ENCODE results near the gene CDCP2.

The CDCP2 gene

DNA sequence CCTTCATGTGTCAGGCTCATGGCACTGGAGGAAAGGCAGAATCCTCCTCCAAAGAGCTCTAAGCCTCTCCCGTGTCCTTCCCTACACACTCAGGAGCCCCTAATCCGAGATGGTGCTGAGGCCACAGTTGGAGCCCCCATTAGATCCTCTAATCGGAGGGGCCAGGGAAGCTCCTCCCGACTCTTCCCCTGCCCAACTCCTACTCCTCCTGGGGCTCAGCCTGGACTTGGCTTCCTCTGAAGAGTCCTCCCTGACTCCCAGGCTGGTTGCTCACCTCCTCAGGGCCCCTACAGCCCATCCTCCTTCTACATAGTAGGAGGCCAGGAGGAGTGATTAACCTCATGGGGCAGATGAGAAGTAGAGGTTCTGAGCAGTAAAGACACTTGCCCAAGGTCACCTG is 21.3 kb upstream of the CDCP2 start:
- TF ChIP-seq, protein P1, sequence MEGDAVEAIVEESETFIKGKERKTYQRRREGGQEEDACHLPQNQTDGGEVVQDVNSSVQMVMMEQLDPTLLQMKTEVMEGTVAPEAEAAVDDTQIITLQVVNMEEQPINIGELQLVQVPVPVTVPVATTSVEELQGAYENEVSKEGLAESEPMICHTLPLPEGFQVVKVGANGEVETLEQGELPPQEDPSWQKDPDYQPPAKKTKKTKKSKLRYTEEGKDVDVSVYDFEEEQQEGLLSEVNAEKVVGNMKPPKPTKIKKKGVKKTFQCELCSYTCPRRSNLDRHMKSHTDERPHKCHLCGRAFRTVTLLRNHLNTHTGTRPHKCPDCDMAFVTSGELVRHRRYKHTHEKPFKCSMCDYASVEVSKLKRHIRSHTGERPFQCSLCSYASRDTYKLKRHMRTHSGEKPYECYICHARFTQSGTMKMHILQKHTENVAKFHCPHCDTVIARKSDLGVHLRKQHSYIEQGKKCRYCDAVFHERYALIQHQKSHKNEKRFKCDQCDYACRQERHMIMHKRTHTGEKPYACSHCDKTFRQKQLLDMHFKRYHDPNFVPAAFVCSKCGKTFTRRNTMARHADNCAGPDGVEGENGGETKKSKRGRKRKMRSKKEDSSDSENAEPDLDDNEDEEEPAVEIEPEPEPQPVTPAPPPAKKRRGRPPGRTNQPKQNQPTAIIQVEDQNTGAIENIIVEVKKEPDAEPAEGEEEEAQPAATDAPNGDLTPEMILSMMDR (IDR thresholded peaks at IDR 0.05; ENCODE audit: poor library complexity, severe bottlenecking) = no peak
- no peaks in the 10 kb centered on the region for H3K9me3 ChIP-seq (ENCODE audit: severe bottlenecking)
- H3K27me3 ChIP-seq (ENCODE audit: insufficient read depth, poor library complexity, severe bottlenecking) = no peaks in the 10 kb centered on the region
- no peak overlapping the region for H3K27ac ChIP-seq (ENCODE audit: poor library complexity, severe bottlenecking)
- no peak for ATAC-seq (ENCODE audit: low read depth)
- no peaks in the 10 kb centered on the region for H3K36me3 ChIP-seq (ENCODE audit: low read depth)
- H3K4me1 ChIP-seq (ENCODE audit: insufficient read depth, poor library complexity, severe bottlenecking) = no peaks in the 10 kb centered on the region
- H3K4me3 ChIP-seq (ENCODE audit: severe bottlenecking) = no peak overlapping the region
- DNase-seq (ENCODE audit: low spot score) = no peak

DNA sequence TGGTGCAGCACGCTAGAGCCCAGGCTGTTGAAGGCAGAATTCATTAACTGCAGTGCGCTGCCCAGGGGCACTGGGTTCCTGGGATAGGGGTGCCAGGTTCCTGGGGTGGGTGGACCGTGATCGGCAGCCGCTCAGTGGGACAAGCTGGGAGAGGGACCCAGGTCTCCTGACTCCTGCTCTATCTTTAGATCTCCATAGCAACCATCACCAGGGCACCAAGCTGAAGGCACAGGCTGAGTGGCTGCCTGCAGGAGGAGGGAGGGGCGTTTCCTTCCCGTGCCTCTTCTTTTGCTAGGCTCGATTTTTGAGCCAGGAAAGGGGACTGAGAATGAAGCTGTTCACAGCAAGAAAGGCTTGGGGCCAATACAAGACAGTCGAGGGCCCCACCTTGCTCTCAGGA is 20.9 kb upstream of the CDCP2 start:
- Histone ChIP-seq H3K9me3 (ENCODE audit: severe bottlenecking) (no peaks in the 10 kb centered on the region), H3K27me3 (ENCODE audit: insufficient read depth, poor library complexity, severe bottlenecking) (no peaks in the 10 kb centered on the region), H3K36me3 (ENCODE audit: low read depth) (no peaks in the 10 kb centered on the region), H3K27ac (ENCODE audit: poor library complexity, severe bottlenecking) (no peak overlapping the region), H3K4me3 (ENCODE audit: severe bottlenecking) (no peak overlapping the region), H3K4me1 (ENCODE audit: insufficient read depth, poor library complexity, severe bottlenecking) (no peaks in the 10 kb centered on the region)
- TF ChIP-seq, protein P1 (IDR thresholded peaks at IDR 0.05; ENCODE audit: poor library complexity, severe bottlenecking) = no peak
- DNase-seq (ENCODE audit: low spot score) = no peak
- no peak for ATAC-seq (ENCODE audit: low read depth)

DNA sequence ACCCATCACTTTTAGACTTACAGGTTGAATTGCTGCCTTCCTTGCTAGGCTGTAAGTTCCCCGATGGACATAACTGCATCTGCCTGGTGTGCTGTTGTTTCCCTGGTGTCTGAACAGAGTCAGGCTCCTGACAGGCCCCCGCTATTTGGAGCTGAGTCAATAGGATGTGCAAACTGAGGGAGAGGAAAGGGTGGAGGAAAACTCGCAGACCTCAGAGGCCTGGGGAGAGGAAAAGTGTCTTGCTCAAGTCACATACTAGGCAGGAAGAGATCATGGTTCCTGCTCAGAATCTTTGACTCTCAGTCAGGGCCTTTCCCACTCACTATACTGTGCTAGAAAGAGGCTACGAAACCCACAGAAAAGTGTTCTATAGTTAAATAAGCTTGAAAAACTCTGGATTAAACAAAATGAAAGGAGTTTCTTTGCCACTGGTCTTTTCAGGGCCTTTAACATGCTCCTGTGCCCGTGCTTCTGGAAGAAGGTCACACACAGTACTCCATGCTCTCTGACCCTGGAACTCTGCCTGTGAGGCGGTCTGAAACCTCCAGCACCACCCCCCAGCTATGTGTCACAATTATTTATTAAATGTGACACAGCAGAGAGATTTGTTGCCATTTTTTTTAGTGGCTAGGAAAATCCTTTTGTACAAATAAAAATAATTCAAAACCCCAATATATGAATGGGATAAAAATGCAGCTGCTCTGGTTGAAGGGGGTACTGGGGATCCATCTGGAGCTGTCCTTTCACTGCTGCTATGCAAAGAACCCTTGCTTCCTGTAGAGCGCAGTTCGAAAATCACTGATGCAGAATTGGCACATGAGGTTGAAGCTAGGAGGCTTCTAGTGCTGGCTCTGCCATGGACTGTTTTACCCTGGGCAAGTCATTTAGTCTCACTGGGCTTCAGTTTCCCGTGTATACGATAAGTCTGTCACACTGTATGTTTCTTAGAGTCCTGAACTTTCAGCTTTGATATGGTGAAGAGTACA is 20.1 kb upstream of the CDCP2 start:
- Histone ChIP-seq H3K4me3 (ENCODE audit: severe bottlenecking) (no peak overlapping the region), H3K27me3 (ENCODE audit: insufficient read depth, poor library complexity, severe bottlenecking) (no peaks in the 10 kb centered on the region), H3K36me3 (ENCODE audit: low read depth) (no peaks in the 10 kb centered on the region), H3K9me3 (ENCODE audit: severe bottlenecking) (no peaks in the 10 kb centered on the region), H3K4me1 (ENCODE audit: insufficient read depth, poor library complexity, severe bottlenecking) (peaks cover 5% of the 10 kb centered on the region), H3K27ac (ENCODE audit: poor library complexity, severe bottlenecking) (no peak overlapping the region)
- DNase-seq (ENCODE audit: low spot score) (no peak), ATAC-seq (ENCODE audit: low read depth) (no peak)
- TF ChIP-seq, protein P1 (IDR thresholded peaks at IDR 0.05; ENCODE audit: poor library complexity, severe bottlenecking) = no peak

DNA sequence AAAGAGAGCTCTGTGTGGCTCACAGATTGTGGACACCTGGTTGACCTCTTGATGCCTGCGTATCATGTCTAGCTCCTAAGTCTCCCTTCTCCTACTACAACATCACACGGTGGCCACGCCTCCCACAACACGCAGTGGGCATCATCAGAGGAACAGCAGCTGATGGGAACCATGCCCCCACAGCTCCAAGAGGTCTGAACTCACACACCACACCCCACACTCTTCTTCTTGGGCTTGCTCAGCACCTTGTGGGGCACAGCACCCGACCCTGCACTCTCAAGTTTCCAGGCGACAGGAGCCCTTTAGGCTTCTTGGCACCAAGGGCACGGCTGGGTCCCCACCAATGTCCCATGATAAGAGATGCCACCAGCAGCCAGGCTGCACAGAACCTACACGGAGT is 18.8 kb upstream of the CDCP2 start:
- Histone ChIP-seq H3K36me3 (ENCODE audit: low read depth) (no peaks in the 10 kb centered on the region), H3K9me3 (ENCODE audit: severe bottlenecking) (no peaks in the 10 kb centered on the region), H3K27ac (ENCODE audit: poor library complexity, severe bottlenecking) (no peak overlapping the region), H3K4me1 (ENCODE audit: insufficient read depth, poor library complexity, severe bottlenecking) (peaks cover 15% of the 10 kb centered on the region), H3K4me3 (ENCODE audit: severe bottlenecking) (no peak overlapping the region), H3K27me3 (ENCODE audit: insufficient read depth, poor library complexity, severe bottlenecking) (no peaks in the 10 kb centered on the region)
- ATAC-seq (ENCODE audit: low read depth) = no peak
- TF ChIP-seq, protein P1 (IDR thresholded peaks at IDR 0.05; ENCODE audit: poor library complexity, severe bottlenecking) = no peak
- DNase-seq (ENCODE audit: low spot score) = no peak

DNA sequence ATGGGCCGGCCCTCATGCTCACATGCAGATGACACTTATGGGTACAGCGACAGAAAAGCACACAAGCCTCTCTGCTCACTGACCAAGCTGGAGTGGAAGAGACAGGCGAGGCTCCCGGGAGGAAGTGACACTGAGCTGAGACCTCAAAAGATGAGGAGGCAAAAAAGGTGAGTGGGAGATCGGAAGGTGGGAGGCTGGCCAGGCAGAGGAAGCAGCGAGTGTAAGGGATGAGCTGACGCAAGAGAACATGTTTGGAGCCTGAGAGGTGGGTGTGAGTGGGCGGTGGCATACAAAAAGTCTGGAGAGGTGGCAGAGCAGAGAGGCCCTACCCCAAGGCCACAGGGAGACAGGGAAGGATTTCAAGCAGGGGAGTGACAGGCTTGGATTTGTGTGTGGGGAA is 18.2 kb upstream of the CDCP2 start:
- H3K36me3 ChIP-seq (ENCODE audit: low read depth) = no peaks in the 10 kb centered on the region
- no peaks in the 10 kb centered on the region for H3K27me3 ChIP-seq (ENCODE audit: insufficient read depth, poor library complexity, severe bottlenecking)
- TF ChIP-seq, protein P1 (IDR thresholded peaks at IDR 0.05; ENCODE audit: poor library complexity, severe bottlenecking) = no peak
- peaks cover 15% of the 10 kb centered on the region for H3K4me1 ChIP-seq (ENCODE audit: insufficient read depth, poor library complexity, severe bottlenecking)
- DNase-seq (ENCODE audit: low spot score) (no peak), ATAC-seq (ENCODE audit: low read depth) (no peak)
- H3K27ac ChIP-seq (ENCODE audit: poor library complexity, severe bottlenecking) = no peak overlapping the region
- H3K4me3 ChIP-seq (ENCODE audit: severe bottlenecking) = no peak overlapping the region
- H3K9me3 ChIP-seq (ENCODE audit: severe bottlenecking) = no peaks in the 10 kb centered on the region

Data from RWPE2 (cell line).